H1 (cell line): ENCODE results near the gene PAQR9.

Experiments
- ASH2L ChIP-seq: fragments of 200-600, 300-600 bp; sonication (generic); IDR thresholded peaks from one replicate; pipeline ENCODE4 v1.7.1; 2017; ENCODE audit warnings: low read length
- CBX5 ChIP-seq: fragments of 300-800, 300-1000 bp; sonication (generic); IDR thresholded peaks from 2 replicates; pipeline ENCODE4 v1.7.1; 2016; ENCODE audit warnings: antibody characterized with exemption, low read length, low read depth
- CBX8 ChIP-seq: fragments of 300-800, 300-1000 bp; sonication (generic); IDR thresholded peaks from 2 replicates; pipeline ENCODE4 v1.7.1; 2016; ENCODE audit warnings: low read depth, low read length, borderline replicate concordance
- CREB1 ChIP-seq: IDR thresholded peaks from 2 replicates; pipeline ENCODE4 v1.6.1; 2012; ENCODE audit warnings: inconsistent platforms
- EZH2 ChIP-seq: fragments of 200-600 bp; sonication (generic); IDR thresholded peaks from 2 replicates; pipeline ENCODE4 v1.7.1; 2012; ENCODE audit warnings: low read depth, mild to moderate bottlenecking, moderate library complexity, low read length, inconsistent platforms; ENCODE audit not compliant: severe bottlenecking
- MAFK ChIP-seq: IDR thresholded peaks from 2 replicates; pipeline ENCODE4 v1.6.1; 2012; ENCODE audit warnings: low read depth, mild to moderate bottlenecking, improper control_type of control experiment, low read length
- POLR2A ChIP-seq, 2 experiments: IDR thresholded peaks; 1 replicate in 1 of 2; 2 replicates in 1 of 2; pipeline ENCODE4 v1.6.1; 2011; ENCODE audit warnings: low read depth in 2 of 2, low read length in 2 of 2, mild to moderate bottlenecking in 2 of 2; ENCODE audit errors: control extremely low read depth in 1 of 2
- RAD21 ChIP-seq, 2 experiments: IDR thresholded peaks in 1 of 2; conservative IDR thresholded peaks in 1 of 2; 2 replicates each; pipeline ENCODE4 v1.6.1; 2011; ENCODE audit warnings: low read depth in 2 of 2, low read length in 2 of 2, improper control_type of control experiment in 1 of 2, inconsistent platforms in 1 of 2, mild to moderate bottlenecking in 1 of 2, moderate library complexity in 1 of 2
- RBBP5 ChIP-seq: IDR thresholded peaks from 2 replicates; pipeline ENCODE4 v1.7.1; 2012; ENCODE audit warnings: low read depth, mild to moderate bottlenecking, inconsistent platforms, low read length, moderate library complexity, borderline replicate concordance
- SP2 ChIP-seq: IDR thresholded peaks from 2 replicates; pipeline ENCODE4 v1.6.1; 2012; ENCODE audit warnings: mild to moderate bottlenecking, low read length, inconsistent platforms
- SP4 ChIP-seq: IDR thresholded peaks from 2 replicates; pipeline ENCODE4 v1.6.1; 2012; ENCODE audit warnings: low read length, inconsistent platforms
- TF ChIP-seq, protein P1 (sequence below): IDR thresholded peaks from 2 replicates; pipeline ENCODE4 v1.6.1; 2012; ENCODE audit warnings: inconsistent platforms
- TF ChIP-seq, protein P2 (sequence below), 3 experiments: IDR thresholded peaks; 1 replicate in 2 of 3; 2 replicates in 1 of 3; pipeline versions ENCODE4 v1.5.1 to v1.6.1; 2011; ENCODE audit warnings: low read length in 3 of 3, mild to moderate bottlenecking in 3 of 3, inconsistent platforms in 2 of 3, low read depth in 1 of 3, moderate library complexity in 1 of 3; ENCODE audit not compliant: insufficient read depth in 1 of 3; ENCODE audit errors: control extremely low read depth in 1 of 3
- TF ChIP-seq, protein P3 (sequence below): IDR thresholded peaks from 2 replicates; pipeline ENCODE4 v1.6.1; 2011; ENCODE audit warnings: low read length, improper control_type of control experiment

DNA sequence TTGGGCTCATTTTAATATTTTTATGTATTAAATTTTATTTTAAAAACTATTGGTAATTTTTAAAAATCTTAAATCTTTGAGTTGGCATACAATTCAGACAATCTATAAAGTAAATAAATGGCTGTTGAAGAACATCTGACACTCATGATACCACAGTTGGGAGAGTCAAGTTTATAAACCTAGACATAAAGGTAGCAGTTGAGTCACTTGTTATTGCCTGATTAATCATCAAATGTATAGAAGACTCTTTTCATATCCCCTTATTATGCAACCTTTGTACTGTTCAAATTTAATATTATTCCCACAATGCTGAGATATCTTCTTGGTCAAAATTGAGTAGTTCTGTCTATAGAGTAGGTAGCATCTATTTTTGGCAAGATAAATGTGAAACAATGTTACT, 19.6 kb downstream of the PAQR9 start:
- TF ChIP-seq ASH2L (no peak), POLR2A (IDR thresholded peaks at IDR 0.05; ENCODE audit: control extremely low read depth in 1 of 2, low read depth in 2 of 2, low read length in 2 of 2) (no peak), SP4 (no peak), EZH2 (no peak), RBBP5 (no peak), SP2 (no peak), MAFK (no peak), RAD21 (IDR thresholded peaks at IDR 0.05 in 1 of 2, conservative IDR thresholded peaks at IDR 0.05 in 1 of 2; ENCODE audit: low read depth in 2 of 2, low read length in 2 of 2) (no peak), CREB1 (no peak), CBX5 (no peak), CBX8 (no peak)
- TF ChIP-seq, protein P1, sequence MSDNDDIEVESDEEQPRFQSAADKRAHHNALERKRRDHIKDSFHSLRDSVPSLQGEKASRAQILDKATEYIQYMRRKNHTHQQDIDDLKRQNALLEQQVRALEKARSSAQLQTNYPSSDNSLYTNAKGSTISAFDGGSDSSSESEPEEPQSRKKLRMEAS, result no peak
- TF ChIP-seq, protein P2, sequence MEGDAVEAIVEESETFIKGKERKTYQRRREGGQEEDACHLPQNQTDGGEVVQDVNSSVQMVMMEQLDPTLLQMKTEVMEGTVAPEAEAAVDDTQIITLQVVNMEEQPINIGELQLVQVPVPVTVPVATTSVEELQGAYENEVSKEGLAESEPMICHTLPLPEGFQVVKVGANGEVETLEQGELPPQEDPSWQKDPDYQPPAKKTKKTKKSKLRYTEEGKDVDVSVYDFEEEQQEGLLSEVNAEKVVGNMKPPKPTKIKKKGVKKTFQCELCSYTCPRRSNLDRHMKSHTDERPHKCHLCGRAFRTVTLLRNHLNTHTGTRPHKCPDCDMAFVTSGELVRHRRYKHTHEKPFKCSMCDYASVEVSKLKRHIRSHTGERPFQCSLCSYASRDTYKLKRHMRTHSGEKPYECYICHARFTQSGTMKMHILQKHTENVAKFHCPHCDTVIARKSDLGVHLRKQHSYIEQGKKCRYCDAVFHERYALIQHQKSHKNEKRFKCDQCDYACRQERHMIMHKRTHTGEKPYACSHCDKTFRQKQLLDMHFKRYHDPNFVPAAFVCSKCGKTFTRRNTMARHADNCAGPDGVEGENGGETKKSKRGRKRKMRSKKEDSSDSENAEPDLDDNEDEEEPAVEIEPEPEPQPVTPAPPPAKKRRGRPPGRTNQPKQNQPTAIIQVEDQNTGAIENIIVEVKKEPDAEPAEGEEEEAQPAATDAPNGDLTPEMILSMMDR (IDR thresholded peaks at IDR 0.05; ENCODE audit: control extremely low read depth in 1 of 3, insufficient read depth in 1 of 3, low read depth in 1 of 3, low read length in 3 of 3), result no peak
- TF ChIP-seq, protein P3, sequence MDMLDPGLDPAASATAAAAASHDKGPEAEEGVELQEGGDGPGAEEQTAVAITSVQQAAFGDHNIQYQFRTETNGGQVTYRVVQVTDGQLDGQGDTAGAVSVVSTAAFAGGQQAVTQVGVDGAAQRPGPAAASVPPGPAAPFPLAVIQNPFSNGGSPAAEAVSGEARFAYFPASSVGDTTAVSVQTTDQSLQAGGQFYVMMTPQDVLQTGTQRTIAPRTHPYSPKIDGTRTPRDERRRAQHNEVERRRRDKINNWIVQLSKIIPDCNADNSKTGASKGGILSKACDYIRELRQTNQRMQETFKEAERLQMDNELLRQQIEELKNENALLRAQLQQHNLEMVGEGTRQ, result no peak
